Skin of body (tissue), 2 donors: ENCODE data around the gene SYT1. TPM values are rescaled to one million over a fixed set of nuclear protein-coding genes. Genes with fewer than 3 reads are reported as not detected.

Source experiments
- DNase-seq: peaks from one replicate; lab custom pipeline; 2025; lab: John Stamatoyannopoulos, UW
- total RNA-seq: library from RNA; depleted of rRNA; stranded (reverse); fragments of >200 nt; gene quantifications from one replicate; pipeline ENCODE4 v1.2.3, GENCODE V29; 2014

Gene SYT1
- total RNA-seq, 1 donor from 2014 or later: 0.99 TPM

GRCh38 chr12:78891646-78892353 lies 27.2 kb downstream of the SYT1 start:
- no peak for DNase-seq

- DNase-seq: no peak
Measured at GRCh38 chr12:78898416-78898815, 33.8 kb downstream of the SYT1 start.

- no peak for DNase-seq
Measured at GRCh38 chr12:78914859-78915331, 50.3 kb downstream of the SYT1 start.

- DNase-seq: no peak
Measured at GRCh38 chr12:78916845-78917480, 52.4 kb downstream of the SYT1 start.

GRCh38 chr12:78917513-78917912 lies 52.9 kb downstream of the SYT1 start:
- no peak for DNase-seq

- no peak for DNase-seq
Measured at GRCh38 chr12:78918268-78918667, 53.7 kb downstream of the SYT1 start.

DNA sequence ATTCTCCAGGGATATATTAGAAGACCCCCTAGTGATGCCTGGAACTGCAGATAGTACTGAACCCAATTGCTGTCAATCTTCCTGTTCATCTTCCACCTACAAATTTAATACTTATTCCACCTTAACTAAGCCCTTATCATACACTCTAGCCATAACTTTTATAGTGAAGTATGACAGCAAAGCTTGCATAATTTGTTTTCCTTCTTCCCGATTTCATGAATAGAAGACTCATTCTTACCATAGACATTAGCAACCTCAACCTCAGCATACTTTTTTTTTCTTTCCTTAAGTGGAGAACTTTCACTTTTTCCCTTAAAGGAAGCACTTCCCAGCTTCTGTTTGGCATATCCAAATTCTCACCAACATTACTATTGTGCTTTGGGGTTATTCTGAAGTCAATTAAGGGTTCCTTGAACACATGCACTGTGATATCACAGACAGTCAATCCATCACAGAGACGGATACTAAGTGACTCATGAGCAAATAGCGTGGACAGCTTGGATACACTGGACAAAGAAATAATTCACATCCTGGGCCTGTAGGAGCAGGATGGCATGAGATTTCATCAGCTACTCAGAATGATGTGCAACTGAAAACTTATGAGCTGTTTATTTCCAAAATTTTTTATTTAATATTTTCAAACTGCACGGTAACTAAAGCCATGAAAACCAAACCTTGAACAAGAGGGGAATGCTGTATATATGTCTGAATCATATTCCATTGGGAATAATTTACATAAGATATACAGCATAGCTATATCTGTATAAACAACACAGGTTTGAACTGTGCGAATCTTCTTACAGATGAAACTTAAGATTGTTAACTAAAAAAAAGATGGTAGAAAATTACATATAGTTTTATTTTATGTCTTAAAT lies 63.9 kb downstream of the SYT1 start:
- DNase-seq: no peak

GRCh38 chr12:78929075-78929418 lies 64.5 kb downstream of the SYT1 start:
- no peak for DNase-seq

- no peak for DNase-seq
Measured at GRCh38 chr12:78931466-78931990, 67.0 kb downstream of the SYT1 start.

DNA sequence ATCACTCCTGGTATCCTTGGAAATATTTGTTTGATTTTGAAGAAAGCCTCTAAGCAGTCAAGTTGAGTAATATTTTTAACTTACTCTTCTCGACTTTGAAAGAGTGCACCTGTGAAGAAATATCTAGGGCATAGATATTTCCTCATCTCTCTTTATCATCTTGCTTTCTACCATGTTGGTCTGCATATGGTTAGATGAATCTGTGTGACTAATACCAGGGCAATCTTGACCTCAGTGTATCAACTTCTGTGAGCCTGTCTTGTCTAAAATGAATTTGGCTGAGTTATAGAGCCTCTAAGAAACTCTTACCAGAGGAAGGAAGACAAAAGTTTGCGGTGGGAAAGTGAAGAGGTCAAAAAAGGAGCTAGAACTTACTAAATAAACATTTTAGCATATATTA lies 68.4 kb downstream of the SYT1 start:
- no peak for DNase-seq

- no peak for DNase-seq
Measured at GRCh38 chr12:78938341-78939084, 73.9 kb downstream of the SYT1 start.

GRCh38 chr12:78949532-78949931 lies 85.0 kb downstream of the SYT1 start:
- DNase-seq: no peak

DNA sequence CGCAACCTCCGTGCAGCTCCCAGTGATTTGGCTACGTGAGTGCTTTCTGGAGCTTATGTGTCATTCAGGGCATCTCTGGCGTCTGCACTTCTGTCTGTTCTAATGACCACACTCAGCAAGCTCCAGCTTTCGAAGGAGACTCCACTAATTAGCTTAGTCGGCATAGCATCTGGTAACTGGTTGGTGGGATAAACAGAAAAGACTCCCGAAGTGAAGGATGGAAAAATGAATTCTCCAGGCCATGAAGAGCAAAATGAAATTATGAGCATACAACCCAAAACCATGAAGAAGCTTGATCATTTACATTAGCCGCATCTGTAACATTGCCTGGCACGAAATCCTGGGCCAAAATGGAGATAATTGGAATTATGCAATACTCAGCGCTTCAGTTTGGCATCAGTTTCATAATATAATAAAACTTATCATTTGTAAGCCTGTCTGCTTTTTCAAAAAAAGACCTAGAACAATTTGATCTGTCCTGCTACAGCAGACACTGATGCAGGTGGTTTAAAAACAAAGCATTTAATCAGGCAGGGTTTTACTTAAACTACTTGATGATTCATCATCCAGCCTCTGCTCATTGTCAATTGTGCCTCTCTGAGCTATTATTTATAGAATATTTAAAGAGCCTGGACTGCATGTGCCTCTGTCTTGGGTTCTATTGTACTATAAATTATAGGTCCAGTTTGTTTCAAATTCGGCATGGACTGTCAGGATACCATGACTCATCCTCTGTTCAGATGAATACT lies 87.4 kb downstream of the SYT1 start:
- no peak for DNase-seq

DNA sequence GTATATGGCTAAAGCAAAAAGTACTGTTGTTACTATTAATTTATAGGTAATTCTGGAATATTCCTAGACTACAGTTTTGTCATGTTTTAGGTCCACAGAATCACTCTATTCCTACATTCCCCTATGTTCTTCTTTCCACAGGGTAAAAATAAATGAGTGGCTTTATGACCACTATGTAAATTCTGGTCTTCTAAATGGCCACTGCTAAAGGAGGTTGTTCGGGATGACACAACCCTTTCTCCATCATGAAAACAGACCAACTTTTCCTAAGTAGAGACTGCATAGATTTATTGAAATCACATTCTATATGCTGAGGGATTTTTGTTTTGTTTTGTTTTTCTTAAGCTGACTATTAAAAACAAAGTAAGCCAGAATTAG lies 88.0 kb downstream of the SYT1 start:
- DNase-seq: no peak

DNA sequence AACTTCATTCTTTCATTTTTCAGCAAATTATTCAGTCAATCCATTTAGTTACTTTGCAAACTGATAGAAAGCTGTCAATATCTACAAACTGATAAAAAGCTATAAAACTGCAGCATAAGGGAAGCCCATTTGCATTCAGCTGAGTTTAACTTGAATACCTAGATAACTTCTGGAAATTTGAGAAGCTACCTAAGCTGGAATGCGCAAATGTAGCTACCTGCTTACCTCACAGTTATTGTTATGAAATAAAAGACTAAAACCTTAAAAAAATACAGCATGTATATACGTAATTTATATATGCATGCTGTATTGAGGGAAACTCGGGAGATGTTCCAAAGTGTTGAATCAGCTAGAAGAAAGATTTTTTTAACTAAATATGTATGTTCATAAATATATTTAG lies 94.4 kb downstream of the SYT1 start:
- no peak for DNase-seq

GRCh38 chr12:78959556-78959955 lies 95.0 kb downstream of the SYT1 start:
- no peak for DNase-seq

DNA sequence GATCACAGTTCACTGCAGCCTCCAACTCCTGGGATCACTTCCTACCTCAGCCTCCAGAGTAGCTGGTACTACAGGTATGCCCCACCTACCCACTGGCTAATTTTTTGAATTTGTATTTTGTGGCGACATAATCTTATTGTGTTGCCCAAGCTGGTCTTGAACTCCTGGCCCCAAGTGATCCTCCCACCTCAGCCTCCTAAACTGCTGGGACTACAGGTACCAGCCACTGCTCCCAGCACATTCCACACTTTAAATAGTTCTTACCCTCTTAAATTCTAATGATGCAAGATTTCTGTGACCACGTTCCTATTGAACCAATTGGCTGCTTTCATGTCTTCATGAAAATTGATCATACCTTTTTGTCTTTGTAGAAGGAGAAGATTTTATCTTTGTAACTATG lies 96.6 kb downstream of the SYT1 start:
- DNase-seq: no peak

DNA sequence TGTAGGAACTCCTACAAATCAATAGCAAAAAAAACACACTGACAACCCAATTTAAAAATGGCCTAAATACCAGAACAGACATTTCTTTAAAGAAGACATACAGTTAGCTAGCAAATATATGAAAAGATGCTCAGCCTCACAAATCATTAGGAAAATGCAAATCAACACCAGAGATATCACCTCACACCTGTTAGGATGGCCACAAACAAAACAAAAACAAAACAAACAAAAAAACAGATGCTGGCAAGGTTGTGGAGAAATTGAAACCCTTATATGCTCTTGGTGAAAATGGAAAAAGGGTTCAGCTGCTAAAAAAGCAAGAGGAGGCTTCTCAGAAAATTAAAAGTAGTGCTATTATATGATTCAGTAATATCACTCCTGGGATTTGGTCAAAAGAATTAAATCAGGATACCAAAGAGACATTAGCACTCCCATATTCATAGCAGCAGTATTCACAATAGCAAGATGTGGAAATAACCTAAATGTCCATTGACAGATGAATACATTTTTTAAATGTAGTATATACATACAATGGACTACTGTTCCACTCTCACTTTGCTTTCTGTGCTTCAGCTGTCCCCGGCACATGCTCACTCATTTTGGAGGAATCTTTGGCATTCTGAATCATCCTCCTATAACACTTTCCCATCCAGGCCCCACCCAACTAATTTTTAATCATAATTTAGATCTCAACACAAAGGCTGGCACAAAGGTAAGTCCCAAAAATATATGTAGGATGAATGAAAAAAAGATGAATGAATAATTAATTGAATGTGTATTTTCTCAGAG lies 99.1 kb downstream of the SYT1 start:
- no peak for DNase-seq

GRCh38 chr12:78964521-78964920 lies 99.9 kb downstream of the SYT1 start:
- no peak for DNase-seq

DNA sequence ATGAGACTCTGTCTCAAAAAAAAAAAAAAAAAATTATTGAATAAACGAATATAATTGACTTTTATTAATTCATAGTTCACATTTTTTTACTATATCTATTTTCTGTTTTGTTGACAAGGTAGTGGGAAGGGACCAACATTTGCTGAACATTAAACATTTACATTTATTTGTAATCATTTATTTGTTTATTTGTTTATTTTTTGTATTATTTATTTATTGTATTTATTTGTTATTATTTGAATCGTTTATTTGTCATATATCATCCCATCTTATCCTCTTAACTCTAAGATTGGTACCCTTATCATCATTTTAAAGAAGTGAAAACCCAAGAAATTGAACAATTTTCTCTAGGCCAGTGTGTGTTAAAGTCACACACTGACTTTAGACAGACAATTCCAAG lies 101.5 kb downstream of the SYT1 start:
- no peak for DNase-seq
